ENCODE data around the gene CD58. TPM values are rescaled to one million over a fixed set of nuclear protein-coding genes. Genes with fewer than 3 reads are reported as not detected.

CD58 gene
- total RNA-seq, 1 donor from 2014 or later = 7.0 TPM

DNA sequence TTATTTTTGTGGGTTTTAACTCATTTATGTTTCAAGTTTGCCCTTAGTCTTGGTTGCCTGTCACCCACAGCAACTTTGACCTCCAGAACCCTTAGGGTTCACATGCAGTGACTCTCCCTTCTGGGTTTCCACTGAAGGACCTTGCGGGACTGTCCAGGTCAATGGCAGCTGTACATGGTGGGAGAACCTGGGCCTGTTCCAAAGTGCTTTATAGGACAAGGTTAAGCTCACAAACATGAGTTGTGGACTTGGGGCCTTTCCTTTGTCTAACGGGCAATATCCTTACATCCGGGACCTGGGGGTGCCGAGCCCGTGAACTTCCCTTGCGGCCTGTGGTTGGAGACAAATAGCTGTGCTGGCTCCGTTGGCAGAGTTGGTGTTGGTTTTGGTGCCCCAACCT, 77.8 kb downstream of the CD58 start:
- no peaks in the 10 kb centered on the region for H3K27me3 Mint-ChIP-seq
- no peak for DNase-seq (ENCODE audit: low spot score, unreplicated experiment)
- H3K36me3 Mint-ChIP-seq (ENCODE audit: insufficient read depth) = no peaks in the 10 kb centered on the region
- H3K4me3 Mint-ChIP-seq (ENCODE audit: low read depth) = no peak overlapping the region
- H3K27ac Mint-ChIP-seq = peak overlapping the region; percentile 23
- no peaks in the 10 kb centered on the region for H3K9me3 Mint-ChIP-seq (ENCODE audit: low read depth)
- peaks cover 51% of the 10 kb centered on the region for H3K4me1 Mint-ChIP-seq (ENCODE audit: low read depth)
- TF ChIP-seq, protein P1, sequence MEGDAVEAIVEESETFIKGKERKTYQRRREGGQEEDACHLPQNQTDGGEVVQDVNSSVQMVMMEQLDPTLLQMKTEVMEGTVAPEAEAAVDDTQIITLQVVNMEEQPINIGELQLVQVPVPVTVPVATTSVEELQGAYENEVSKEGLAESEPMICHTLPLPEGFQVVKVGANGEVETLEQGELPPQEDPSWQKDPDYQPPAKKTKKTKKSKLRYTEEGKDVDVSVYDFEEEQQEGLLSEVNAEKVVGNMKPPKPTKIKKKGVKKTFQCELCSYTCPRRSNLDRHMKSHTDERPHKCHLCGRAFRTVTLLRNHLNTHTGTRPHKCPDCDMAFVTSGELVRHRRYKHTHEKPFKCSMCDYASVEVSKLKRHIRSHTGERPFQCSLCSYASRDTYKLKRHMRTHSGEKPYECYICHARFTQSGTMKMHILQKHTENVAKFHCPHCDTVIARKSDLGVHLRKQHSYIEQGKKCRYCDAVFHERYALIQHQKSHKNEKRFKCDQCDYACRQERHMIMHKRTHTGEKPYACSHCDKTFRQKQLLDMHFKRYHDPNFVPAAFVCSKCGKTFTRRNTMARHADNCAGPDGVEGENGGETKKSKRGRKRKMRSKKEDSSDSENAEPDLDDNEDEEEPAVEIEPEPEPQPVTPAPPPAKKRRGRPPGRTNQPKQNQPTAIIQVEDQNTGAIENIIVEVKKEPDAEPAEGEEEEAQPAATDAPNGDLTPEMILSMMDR (IDR thresholded peaks at IDR 0.05; ENCODE audit: unreplicated experiment) = no peak

DNA sequence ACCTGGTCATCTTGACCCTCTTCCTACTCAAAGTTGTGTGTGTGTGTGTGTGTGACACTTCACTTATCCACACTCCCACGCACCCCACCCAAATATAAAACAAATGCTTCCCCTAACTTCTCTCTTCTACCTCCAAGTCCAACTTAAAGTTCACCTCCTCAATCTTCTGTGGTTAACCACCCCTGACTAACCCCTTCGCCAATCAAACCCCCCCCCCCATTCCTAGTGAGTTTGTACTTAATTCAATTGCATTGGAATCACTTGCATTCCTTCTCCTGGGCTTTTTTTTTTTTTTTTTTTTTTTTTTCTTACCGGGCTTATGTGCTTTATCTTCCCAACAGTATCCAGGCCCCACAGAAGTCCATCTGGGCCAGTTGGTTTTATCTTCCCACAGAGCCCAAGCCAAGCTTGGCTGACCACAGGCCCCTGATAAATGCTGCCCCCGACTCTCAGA, 78.4 kb downstream of the CD58 start:
- TF ChIP-seq, protein P1 (IDR thresholded peaks at IDR 0.05; ENCODE audit: unreplicated experiment) = no peak
- Mint-ChIP-seq H3K27ac (no peak overlapping the region), H3K4me3 (ENCODE audit: low read depth) (no peak overlapping the region), H3K36me3 (ENCODE audit: insufficient read depth) (no peaks in the 10 kb centered on the region), H3K4me1 (ENCODE audit: low read depth) (peaks cover 52% of the 10 kb centered on the region), H3K9me3 (ENCODE audit: low read depth) (no peaks in the 10 kb centered on the region), H3K27me3 (no peaks in the 10 kb centered on the region)
- DNase-seq (ENCODE audit: low spot score, unreplicated experiment) = no peak

DNA sequence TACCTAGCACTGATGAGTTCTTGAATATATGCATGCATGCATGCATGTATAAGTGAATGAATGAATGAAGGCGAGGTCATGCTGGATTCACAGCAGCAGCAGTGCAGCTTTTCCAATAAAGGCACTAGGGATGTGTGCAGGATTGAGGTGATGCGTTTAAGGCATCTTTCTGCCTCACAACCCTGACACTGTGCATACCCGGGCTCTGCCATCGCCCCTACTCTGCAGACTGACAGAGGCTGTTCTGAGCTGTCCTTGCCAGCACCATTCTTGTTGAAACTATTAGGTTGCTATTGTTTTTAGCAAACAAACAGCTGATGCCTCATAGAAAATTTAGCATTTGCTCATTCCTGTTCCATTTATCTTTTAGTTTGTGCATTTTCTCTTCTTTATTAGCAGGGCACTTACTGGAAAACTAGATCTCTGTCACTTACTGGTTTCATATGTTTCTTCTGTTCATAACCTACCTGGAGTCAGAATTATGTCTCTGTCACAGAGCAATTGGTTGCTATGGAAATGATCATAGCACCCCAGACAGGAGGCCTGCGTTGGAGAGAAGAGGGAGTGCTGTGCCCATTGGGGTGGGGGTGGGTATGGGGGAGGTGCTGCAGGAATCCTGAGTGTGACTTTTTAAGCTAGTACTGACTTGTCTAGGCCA, 79.0 kb downstream of the CD58 start:
- H3K9me3 Mint-ChIP-seq (ENCODE audit: low read depth) = no peaks in the 10 kb centered on the region
- no peak overlapping the region for H3K27ac Mint-ChIP-seq
- no peaks in the 10 kb centered on the region for H3K36me3 Mint-ChIP-seq (ENCODE audit: insufficient read depth)
- TF ChIP-seq, protein P1 (IDR thresholded peaks at IDR 0.05; ENCODE audit: unreplicated experiment) = no peak
- H3K4me3 Mint-ChIP-seq (ENCODE audit: low read depth) = no peak overlapping the region
- H3K27me3 Mint-ChIP-seq = no peaks in the 10 kb centered on the region
- H3K4me1 Mint-ChIP-seq (ENCODE audit: low read depth) = peaks cover 52% of the 10 kb centered on the region
- no peak for DNase-seq (ENCODE audit: low spot score, unreplicated experiment)

DNA sequence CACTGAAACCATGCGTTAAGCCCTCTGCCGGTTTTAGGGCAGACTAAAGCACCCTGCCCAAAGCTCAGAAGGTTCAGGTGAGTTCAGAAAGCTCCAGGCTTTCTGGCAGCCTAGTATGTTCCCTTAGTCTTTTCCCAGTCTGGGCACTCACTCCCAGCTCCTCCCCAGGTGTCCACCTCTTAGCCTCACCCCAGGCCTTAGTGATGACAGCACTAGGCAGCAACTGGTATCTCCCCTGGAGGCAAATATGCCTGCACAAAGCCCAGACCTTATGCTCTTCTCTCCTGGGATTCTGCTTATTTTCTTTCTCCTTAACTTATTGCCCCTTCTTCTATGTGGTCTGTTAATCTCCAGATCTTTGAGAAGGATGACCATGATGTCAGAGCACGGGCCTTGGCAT, 80.2 kb downstream of the CD58 start:
- Mint-ChIP-seq H3K4me1 (ENCODE audit: low read depth) (peaks cover 48% of the 10 kb centered on the region), H3K36me3 (ENCODE audit: insufficient read depth) (no peaks in the 10 kb centered on the region), H3K27me3 (no peaks in the 10 kb centered on the region), H3K4me3 (ENCODE audit: low read depth) (no peak overlapping the region), H3K27ac (peak overlapping the region; percentile 78), H3K9me3 (ENCODE audit: low read depth) (no peaks in the 10 kb centered on the region)
- no peak for DNase-seq (ENCODE audit: low spot score, unreplicated experiment)
- TF ChIP-seq, protein P1 (IDR thresholded peaks at IDR 0.05; ENCODE audit: unreplicated experiment) = no peak

DNA sequence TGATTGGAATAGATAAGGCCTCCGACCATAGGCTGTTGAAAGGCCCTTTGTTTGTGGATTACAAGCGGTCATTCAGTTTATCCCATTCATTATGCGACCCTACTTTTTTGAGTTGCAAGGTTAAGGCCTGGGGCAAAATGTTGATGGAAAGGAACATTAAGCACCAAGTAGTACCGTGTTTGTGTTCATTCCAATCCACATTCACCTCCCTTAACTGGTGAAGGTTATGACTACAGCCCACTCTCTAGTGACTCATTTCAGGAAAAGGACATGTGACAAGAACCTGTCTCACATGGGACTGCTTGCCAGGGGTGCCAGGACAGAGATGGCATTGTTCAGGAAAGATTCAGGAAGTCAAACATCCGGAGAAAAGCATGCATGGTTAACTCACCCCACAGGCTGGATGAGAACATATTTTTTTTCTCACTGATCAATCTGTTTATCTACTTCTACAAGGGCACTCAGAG, 81.6 kb downstream of the CD58 start:
- Mint-ChIP-seq H3K36me3 (ENCODE audit: insufficient read depth) (no peaks in the 10 kb centered on the region), H3K4me3 (ENCODE audit: low read depth) (no peak overlapping the region), H3K27ac (peak overlapping the region; percentile 17), H3K27me3 (no peaks in the 10 kb centered on the region), H3K9me3 (ENCODE audit: low read depth) (no peaks in the 10 kb centered on the region), H3K4me1 (ENCODE audit: low read depth) (peaks cover 38% of the 10 kb centered on the region)
- TF ChIP-seq, protein P1 (IDR thresholded peaks at IDR 0.05; ENCODE audit: unreplicated experiment) = no peak
- DNase-seq (ENCODE audit: low spot score, unreplicated experiment) = no peak
